ENCODE data around the gene CAPN11. TPM values are rescaled to one million over a fixed set of nuclear protein-coding genes. Genes with fewer than 3 reads are reported as not detected.

CAPN11 gene
- total and polyA plus RNA-seq, 9 of the 15 experiments (the other 6 are each of a cell fraction or from before 2014, with no cell fraction given): 0.03 to 0.61 (median 0.17) TPM; not detected in 1

- TF ChIP-seq NBN (IDR thresholded peaks at IDR 0.05; ENCODE audit: low read depth): no peak
- no peak; a peak in 1 of 4 replicates for TF ChIP-seq NRF1 (conservative IDR thresholded peaks at IDR 0.05 in 1 of 2, IDR thresholded peaks at IDR 0.05 in 1 of 2)
- peak; percentile 38; the same call in 1 of the 2 replicates for TF ChIP-seq BHLHE40 (IDR thresholded peaks at IDR 0.05; ENCODE audit: low read length)
- no peak for TF ChIP-seq SMAD3 (CRISPR knock-in tag; conservative IDR thresholded peaks at IDR 0.05)
- TF ChIP-seq ERF (CRISPR knock-in tag; IDR thresholded peaks at IDR 0.05): no peak
- no peak for TF ChIP-seq ZNF449 (CRISPR knock-in tag; IDR thresholded peaks at IDR 0.05)
- TF ChIP-seq ZHX1 (conservative IDR thresholded peaks at IDR 0.05; ENCODE audit: low read length): no peak
- TF ChIP-seq ZMIZ1 (IDR thresholded peaks at IDR 0.05; ENCODE audit: low read depth in 2 of 2, low read length in 2 of 2): peak; percentile 17 to 35; a peak in 1 of 4 replicates
- 0 out of 2 replicates have a peak, but pooled peaks have one; percentile 5 for TF ChIP-seq TSC22D4 (tag; IDR thresholded peaks at IDR 0.05)
- TF ChIP-seq MTA2 (IDR thresholded peaks at IDR 0.05; ENCODE audit: low read depth): no peak
- 0 out of 4 replicates have a peak, but pooled peaks of 1 of the 2 experiments have one; percentile 34 for TF ChIP-seq KDM1A (IDR thresholded peaks at IDR 0.05)
- no peak for TF ChIP-seq ZNF133 (CRISPR knock-in tag; IDR thresholded peaks at IDR 0.05)
- TF ChIP-seq MITF (IDR thresholded peaks at IDR 0.05): no peak
- no peak for TF ChIP-seq CHD1 (IDR thresholded peaks at IDR 0.05; ENCODE audit: low read length)
- no peak for TF ChIP-seq FOXK1 (CRISPR knock-in tag; IDR thresholded peaks at IDR 0.05; ENCODE audit: borderline replicate concordance)
- TF ChIP-seq MYBL2 (IDR thresholded peaks at IDR 0.05; ENCODE audit: low read depth): no peak
- TF ChIP-seq MYBL2 (CRISPR knock-in tag; IDR thresholded peaks at IDR 0.05; ENCODE audit: borderline replicate concordance): no peak
- no peak for TF ChIP-seq ZNF146 (CRISPR knock-in tag; IDR thresholded peaks at IDR 0.05; ENCODE audit: unreplicated experiment)
- no peak for TF ChIP-seq ZFP1 (CRISPR knock-in tag; IDR thresholded peaks at IDR 0.05)
- TF ChIP-seq ILF3 (IDR thresholded peaks at IDR 0.05; ENCODE audit: borderline replicate concordance): no peak
These were observed 14.3 kb downstream of the CAPN11 start (continued) for GRCh38 chr6:44172731-44173500.

All from K562 (cell line).